ENCODE measurements around the gene CD4.

The CD4 gene

GRCh38 chr12:6837370-6838060, 48.2 kb downstream of the CD4 start:
- Mint-ChIP-seq H3K36me3 (ENCODE audit: low read depth) (peaks cover 41% of the 10 kb centered on the region), H3K4me3 (no peak overlapping the region), H3K27me3 (ENCODE audit: low read depth) (no peaks in the 10 kb centered on the region), H3K4me1 (peaks cover 27% of the 10 kb centered on the region), H3K27ac (no peak overlapping the region), H3K9me3 (no peaks in the 10 kb centered on the region)
- no peak for TF ChIP-seq CTCF (IDR thresholded peaks at IDR 0.05; ENCODE audit: unreplicated experiment in 3 of 3)

GRCh38 chr12:6838854-6839253, 49.5 kb downstream of the CD4 start:
- Mint-ChIP-seq H3K27me3 (ENCODE audit: low read depth) (no peaks in the 10 kb centered on the region), H3K9me3 (no peaks in the 10 kb centered on the region), H3K4me1 (peaks cover 27% of the 10 kb centered on the region), H3K36me3 (ENCODE audit: low read depth) (peaks cover 46% of the 10 kb centered on the region), H3K4me3 (no peak overlapping the region), H3K27ac (no peak overlapping the region)
- no peak for TF ChIP-seq CTCF (IDR thresholded peaks at IDR 0.05; ENCODE audit: unreplicated experiment in 3 of 3)

GRCh38 chr12:6839482-6840201, 50.3 kb downstream of the CD4 start:
- no peak for TF ChIP-seq CTCF (IDR thresholded peaks at IDR 0.05; ENCODE audit: unreplicated experiment in 3 of 3)
- no peaks in the 10 kb centered on the region for H3K9me3 Mint-ChIP-seq
- H3K36me3 Mint-ChIP-seq (ENCODE audit: low read depth) = peaks cover 43% of the 10 kb centered on the region
- peaks cover 27% of the 10 kb centered on the region for H3K4me1 Mint-ChIP-seq
- peak overlapping the region in 1 of 3 experiments; percentile 45 for H3K4me3 Mint-ChIP-seq
- H3K27me3 Mint-ChIP-seq (ENCODE audit: low read depth) = no peaks in the 10 kb centered on the region
- peak overlapping the region; percentile 81 to 88 (median 85) for H3K27ac Mint-ChIP-seq

- Mint-ChIP-seq H3K36me3 (ENCODE audit: low read depth) (peaks cover 45% of the 10 kb centered on the region), H3K27ac (peak overlapping the region; percentile 81 to 88 (median 85)), H3K9me3 (no peaks in the 10 kb centered on the region), H3K4me3 (peak overlapping the region in 2 of 3 experiments; percentile 5 to 45), H3K4me1 (peaks cover 27% of the 10 kb centered on the region), H3K27me3 (ENCODE audit: low read depth) (no peaks in the 10 kb centered on the region)
- no peak for TF ChIP-seq CTCF (IDR thresholded peaks at IDR 0.05; ENCODE audit: unreplicated experiment in 3 of 3)
Observed at GRCh38 chr12:6840330-6840729, 51.0 kb downstream of the CD4 start.

GRCh38 chr12:6840761-6841515, 51.6 kb downstream of the CD4 start, which contains the start of gene GNB3:
Gene GNB3, plus strand, starts transcription at chr12:6840925. Its CDS starts 363 bp downstream, at chr12:6841288.
- peaks cover 27% of the 10 kb centered on the region for H3K4me1 Mint-ChIP-seq
- peaks cover 45% of the 10 kb centered on the region for H3K36me3 Mint-ChIP-seq (ENCODE audit: low read depth)
- H3K9me3 Mint-ChIP-seq = no peaks in the 10 kb centered on the region
- H3K27me3 Mint-ChIP-seq (ENCODE audit: low read depth) = no peaks in the 10 kb centered on the region
- H3K27ac Mint-ChIP-seq = peak within 1 kb of the TSS; percentile 81 to 88 (median 85)
- H3K4me3 Mint-ChIP-seq = peak within 1 kb of the TSS in 2 of 3 experiments; percentile 5 to 45
- TF ChIP-seq CTCF (IDR thresholded peaks at IDR 0.05; ENCODE audit: unreplicated experiment in 3 of 3) = no peak
